Sigmoid colon (tissue), 4 donors: ENCODE measurements around the gene SPAG6.

Experiments used
- POLR2AphosphoS5 ChIP-seq, 4 donors: sonication (generic); formaldehyde crosslinking; IDR thresholded peaks; one replicate each; pipeline ENCODE4 v1.6.1; 2017; ENCODE audit warnings: antibody characterized with exemption in 4 of 4
- TF ChIP-seq, protein P1 (sequence below), 4 experiments: fragments of 450-650 bp in 3 of 4; fragments of 200-600 bp in 1 of 4; IDR thresholded peaks; one replicate each; pipeline ENCODE4 v1.5.1; 2016 to 2019; ENCODE audit warnings: antibody characterized with exemption in 4 of 4, mild to moderate bottlenecking in 3 of 4, moderate library complexity in 2 of 4

DNA sequence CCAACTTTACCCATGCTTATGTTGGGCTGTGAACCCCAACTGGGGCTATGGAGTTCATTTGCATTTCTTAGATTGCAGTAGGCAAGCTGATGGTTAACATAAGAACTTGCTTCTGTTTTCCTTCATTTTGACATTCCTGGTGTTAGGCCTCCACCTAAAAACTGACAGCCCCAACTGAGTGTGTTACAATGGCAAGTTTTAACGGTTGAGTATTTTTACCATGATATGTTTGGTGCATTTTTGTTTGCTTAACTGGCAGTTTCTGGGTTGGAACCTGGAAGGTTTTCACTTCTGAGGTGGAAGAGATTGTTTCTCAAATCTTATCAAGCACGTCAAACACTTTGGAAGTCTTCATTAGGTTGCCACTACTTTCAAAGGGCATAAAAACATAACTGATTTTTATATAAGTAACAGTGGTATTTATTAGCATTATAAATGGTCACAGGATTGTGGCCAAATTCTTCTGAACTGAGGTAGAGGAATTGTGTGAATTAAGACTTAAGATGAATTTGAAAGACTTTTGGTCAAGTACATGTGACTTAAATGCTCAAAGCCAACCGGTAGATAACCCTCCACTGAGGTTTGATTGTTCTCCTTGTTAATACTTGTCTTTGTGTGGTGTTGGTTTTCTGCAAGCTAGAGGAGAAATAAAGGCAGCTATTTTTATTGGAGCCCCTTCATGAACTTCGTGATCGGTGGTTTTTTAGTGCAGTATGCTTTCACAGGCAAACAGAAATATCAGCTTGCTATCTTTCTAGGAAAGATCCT lies 21.6 kb upstream of the SPAG6 start:
- TF ChIP-seq, protein P1, sequence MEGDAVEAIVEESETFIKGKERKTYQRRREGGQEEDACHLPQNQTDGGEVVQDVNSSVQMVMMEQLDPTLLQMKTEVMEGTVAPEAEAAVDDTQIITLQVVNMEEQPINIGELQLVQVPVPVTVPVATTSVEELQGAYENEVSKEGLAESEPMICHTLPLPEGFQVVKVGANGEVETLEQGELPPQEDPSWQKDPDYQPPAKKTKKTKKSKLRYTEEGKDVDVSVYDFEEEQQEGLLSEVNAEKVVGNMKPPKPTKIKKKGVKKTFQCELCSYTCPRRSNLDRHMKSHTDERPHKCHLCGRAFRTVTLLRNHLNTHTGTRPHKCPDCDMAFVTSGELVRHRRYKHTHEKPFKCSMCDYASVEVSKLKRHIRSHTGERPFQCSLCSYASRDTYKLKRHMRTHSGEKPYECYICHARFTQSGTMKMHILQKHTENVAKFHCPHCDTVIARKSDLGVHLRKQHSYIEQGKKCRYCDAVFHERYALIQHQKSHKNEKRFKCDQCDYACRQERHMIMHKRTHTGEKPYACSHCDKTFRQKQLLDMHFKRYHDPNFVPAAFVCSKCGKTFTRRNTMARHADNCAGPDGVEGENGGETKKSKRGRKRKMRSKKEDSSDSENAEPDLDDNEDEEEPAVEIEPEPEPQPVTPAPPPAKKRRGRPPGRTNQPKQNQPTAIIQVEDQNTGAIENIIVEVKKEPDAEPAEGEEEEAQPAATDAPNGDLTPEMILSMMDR (IDR thresholded peaks at IDR 0.05): no peak
- TF ChIP-seq POLR2AphosphoS5 (IDR thresholded peaks at IDR 0.05): no peak
